HG03575 (cell line): ENCODE data around the gene APOO.
"Not testable (repeated sequence)": the region's sequence is repeated elsewhere in the genome, so short reads cannot be mapped to it uniquely, and the experiment has no call there.

Source experiments
- ATAC-seq: cut with Tn5 transposase; IDR thresholded peaks from one replicate; pipeline ENCODE4 v1.9.1; 2021; ENCODE audit not compliant: unreplicated experiment, insufficient number of reproducible peaks, low FRiP score; ENCODE audit errors: extremely low read depth

The APOO gene

DNA sequence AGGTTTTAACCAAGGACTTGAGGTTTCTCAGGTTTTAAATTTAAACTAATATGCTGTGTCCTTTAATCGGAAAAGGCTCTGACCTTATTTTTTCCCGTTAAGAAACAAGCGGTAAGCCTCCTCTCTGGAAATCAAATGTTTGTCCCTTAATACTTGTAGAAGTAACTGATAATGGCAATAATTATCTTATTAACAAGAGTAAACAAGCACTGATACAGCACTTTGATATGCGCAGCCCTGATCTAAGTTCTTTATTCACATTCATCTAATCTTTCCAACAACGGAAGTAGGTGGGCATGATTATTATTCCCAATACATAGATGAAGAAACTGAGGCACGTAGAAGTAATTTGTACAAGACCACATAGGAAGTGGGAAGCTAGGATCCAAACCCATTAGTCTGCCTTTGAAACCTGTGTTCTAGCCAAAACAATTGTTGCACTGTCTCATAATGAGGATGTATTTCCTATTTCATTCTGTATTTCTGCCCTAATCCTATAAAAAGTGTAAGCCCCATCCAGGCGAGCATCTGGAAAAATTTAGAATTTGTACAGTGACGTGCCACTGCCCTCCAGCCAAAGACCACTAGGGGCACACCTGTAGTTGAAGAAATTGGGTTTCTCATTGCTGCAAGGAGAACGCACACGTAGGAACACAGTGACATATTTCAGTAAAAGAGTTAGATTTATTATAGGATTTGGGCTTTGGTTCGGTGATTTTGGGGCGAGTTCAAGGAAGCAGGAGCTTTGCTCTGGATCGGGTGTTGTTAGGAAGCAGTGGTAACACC, 674 bp upstream of the APOO start:
- ATAC-seq: no peak

DNA sequence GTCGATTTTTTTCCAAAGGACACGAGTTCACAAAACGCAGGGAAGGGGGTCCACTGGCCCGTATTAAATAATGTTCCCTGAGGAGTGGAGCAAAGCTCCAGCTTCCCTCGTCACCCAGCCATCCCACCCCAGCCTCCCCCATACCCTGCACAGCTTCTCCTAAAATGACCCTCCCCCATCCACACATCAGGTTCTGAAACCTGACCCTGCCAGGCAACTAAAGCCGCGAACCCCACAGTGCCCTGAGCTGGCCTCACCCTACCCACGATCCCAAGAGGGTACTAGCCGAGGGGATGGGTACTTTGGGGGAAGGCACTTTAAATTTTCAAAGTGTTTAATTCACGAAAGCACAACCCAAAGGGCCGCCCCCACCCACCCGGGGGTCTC, 634 bp downstream of the APOO start:
- no peak for ATAC-seq

DNA sequence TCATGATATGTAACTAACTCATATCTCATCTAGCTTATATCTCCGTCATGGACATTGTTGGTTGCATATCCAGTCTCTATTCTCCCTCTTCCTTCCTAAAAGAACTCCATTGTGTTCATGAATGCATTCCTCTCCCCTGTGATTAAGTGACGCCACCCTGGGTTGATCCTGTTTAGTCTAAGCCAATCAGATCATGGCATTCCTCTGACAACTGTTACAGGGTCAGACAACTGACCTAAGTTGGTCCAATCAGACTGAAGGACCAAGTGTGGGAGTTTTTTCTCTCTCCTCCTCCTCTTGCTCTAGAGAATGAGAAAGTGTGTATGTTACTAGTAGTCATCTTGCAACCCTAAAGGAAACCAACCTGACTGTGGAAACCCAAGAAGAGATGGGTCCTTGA, 3.6 kb downstream of the APOO start:
- ATAC-seq: no peak

DNA sequence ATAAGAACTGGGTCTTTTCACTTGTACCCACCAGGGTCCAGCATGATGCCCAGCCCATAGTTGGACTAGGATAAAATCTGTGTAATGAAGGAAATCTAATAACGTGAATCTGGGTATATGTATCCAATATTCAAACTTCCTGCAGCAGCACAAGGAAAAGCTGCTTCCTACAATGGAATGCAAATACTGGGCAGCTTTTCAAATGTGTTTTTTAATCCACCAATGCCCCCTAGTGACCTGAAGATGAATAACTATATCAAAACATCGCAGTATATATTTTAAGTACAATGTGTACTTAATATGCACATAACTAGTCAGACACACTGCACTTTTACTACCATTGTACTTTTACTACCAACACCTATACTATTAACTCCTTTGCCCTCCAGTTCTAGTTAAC, 5.3 kb downstream of the APOO start:
- no peak for ATAC-seq

DNA sequence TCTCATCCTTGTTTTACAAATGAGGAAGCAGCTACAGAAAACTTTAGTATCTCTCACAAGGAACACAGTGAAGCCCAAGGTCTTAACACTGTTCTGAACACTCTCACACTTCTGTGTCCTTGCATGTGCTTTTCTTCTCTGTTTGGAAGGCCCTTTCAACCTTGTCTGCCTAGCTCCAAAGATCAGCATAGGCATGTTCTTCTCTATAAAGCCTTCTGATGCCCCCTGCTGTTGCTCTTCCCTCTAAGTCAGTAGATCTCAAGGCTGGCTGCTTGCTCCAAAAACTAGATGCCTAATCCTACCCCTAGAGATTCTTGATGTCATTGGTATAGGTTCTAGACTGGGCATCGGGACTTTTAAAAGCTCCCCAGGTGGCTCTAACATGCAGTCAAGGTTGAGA, 5.9 kb downstream of the APOO start:
- ATAC-seq: no peak

DNA sequence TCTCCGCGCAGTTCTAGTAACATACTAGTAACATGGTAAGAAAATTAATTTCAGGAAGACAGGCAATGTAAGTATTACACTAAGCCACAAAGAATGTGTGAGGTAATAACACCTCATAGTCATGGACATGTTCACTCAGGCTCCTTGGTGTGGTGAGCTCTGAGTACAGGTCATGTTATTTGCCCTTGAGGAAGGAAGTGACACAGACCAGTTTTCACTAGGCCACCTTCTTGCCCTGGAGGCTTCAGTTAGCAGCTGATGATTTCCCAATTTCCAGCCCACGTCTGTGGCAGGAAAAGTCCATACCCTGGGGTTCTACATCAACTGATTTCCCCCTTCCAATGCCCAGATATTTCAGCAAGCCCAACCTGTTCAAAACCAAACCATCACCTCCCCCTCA, 6.7 kb downstream of the APOO start:
- no peak for ATAC-seq

DNA sequence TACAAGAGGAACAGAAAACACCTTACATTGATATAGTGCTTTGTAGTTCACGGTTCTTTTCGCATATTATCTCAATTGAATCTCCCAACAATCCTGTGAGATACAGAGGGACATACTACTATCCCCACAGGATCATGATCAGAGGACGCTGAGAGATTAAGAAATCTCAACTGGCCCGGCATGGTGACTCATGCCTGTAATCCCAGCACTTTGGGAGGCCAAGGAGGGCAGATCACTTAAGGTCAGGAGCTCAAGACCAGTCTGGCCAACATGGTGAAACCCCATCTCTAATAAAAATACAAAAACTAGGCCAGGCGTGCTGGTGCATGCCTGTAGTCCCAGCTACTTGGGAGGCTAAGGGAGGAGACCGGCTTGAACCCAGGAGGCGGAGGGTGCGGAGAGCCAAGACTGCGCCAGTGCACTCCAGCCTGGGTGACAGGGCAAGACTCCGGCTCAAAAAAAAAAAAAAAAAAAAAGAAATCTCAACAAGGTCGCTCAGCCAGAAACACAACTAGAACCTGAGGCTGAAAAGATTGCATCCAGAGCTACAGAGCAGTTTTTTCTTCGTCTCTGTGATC, 7.4 kb downstream of the APOO start:
- ATAC-seq: no peak

DNA sequence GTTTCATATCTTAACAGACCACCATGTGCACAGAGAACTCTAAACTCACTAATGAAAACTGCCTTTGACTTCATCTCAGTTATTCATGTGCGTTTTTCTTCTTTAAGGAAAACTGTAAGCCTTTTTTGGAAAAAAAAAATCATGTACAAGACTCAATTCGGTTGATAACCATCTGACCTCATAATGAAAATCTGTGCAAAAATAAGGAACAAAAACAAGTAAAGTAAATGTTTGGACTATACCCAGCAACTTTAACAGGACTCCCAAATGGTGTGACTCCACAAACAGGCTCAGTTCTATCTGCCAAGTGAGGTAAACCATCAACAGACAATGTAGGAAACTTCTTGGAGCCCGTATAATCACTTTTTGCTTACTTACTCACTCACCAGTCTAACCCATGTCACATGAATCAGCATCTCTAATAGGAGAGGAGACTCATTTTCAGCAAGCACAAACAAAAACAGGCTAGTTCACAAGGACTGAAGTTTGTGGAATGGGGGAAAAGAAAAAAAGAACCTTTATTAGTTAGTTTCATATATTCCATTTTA, 9.3 kb downstream of the APOO start:
- ATAC-seq: no peak

DNA sequence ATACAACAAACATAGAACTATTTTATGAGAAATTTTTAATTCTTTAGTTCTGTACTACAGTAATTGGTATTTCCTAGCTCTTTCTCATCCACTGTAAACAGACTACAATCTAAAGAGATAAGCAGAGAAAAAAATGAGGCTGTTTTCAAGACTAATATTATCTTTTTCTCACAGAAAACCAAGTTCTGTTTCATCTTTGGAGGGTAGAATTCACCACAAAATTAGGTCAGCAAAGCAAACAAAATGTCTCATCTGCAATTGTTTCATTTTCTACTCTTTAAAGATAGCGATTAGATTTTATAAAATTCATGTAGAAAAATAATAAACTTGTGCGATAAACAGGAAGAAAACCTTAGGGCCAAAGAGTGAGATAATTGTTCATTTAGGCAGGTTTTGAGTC, 10.8 kb downstream of the APOO start:
- no peak for ATAC-seq

DNA sequence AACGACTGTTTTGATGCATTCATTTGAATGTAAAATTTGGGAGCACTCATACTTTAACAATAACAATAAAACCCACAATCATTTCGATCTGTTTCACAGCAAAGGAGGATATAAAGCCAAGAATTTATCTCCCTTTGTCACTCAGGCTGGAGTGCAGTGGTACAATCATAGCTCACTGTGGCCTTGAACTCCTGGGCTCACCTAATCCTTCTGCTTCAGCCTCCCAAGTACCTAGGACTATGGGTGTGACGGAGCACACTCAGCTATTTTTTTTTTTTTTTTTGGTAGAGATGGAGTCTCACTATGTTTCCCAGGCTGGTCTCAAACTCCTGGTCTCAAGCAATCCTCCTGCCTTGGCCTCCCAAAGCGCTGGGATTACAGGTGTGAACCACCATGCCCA, 11.2 kb downstream of the APOO start:
- not testable (repeated sequence) for ATAC-seq

DNA sequence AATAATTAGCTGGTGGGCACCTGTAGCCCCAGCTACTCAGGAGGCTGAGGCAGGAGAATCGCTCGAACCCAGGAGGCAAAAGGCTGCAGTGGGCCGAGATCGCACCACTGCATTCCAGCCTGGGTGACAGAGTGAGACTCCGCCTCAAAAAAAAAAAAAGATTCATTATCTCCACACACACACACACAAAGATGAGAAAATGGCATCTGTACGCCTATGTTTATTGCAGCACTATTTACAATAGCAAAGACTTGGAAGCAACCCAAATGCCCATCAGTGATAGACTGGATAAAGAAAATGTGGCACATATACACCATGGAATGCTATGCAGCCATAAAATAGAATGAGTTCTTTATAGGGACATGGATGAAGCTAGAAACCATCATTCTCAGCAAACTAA, 12.7 kb downstream of the APOO start:
- not testable (repeated sequence) for ATAC-seq

DNA sequence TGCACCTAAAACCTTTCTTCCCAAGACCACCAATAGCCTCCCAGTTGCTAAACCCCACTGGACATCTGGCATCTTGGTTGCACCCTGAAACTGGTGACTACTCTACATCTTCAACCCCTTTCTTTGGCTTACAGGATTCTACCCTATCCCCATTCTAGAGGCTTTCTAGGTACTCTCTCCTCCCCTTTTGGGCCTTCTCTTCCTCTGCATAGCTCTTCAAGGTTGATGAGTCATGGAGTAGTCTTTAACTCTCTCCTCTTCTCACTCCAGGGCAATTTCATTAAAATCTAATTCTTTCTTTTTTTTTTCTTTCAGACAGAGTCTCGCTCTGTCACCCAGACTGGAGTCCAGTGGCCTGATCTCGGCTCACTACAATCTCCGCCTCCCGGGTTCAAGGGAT, 16.8 kb downstream of the APOO start:
- ATAC-seq: no peak

DNA sequence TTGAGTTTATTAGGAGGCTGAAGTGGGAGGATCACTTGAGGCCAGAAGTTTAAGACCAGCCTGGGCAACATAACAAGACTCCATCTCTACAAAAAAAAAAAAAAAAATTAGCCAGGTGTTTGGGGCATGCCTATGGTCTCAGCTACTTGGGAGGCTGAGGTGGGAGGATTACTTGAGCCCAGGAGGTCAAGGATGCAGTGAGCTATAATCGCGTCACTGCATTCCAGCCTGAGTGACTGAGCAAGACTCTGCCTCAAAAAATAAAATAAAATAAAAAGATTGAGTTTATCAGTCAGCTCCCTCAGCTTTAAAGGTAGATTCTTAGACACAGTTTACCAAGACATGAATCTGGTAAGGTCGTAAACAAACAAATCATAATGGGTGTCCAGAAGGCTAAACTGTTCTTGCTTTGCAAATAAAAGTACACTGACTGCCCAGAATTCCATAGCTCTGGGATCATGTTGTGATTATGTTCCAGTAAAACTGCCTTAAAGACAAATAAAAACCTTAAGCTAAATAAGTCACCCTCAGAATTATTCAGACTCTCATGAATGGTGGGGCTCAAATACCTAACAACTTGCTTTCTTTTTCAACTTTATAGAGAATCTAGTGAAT, 18.7 kb downstream of the APOO start:
- ATAC-seq: no peak

DNA sequence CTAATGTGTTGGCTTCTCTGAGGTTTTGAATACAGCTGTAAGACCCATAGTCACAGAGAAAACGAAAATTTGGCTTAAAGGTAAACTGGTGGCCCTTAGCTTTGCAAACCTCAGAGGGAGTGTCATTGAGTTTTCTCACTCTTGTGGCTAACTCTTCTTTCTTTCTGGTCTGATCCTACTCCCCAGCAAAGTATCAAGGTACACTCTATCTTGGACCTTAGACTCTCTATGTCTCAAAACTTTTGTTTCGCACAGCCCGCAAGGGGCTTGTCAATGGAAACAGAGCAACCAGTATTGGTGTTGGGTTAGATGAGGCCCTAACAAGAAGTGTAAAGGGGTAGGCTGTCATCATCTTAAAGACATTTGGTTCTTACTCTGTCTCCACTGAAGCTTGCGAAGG, 19.8 kb downstream of the APOO start:
- no peak for ATAC-seq

DNA sequence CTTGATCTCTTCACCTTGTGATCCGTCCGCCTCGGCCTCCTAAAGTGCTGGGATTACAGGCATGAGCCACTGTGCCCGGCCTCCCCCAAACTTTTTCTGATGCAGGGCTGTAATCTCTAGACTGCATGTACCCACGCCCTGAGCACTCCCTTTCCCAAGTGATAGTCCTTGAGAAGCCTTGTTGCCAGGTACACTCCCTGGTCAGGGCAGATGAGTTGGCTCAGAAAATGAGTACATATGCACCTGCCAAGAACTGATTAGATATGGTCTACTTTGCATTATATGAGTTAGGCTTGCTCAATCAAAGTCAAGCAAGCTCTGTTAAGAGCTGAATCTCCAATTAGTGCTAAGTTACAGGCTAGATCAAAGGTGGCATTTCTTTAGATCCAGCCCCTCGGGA, 20.3 kb downstream of the APOO start:
- ATAC-seq: no peak

DNA sequence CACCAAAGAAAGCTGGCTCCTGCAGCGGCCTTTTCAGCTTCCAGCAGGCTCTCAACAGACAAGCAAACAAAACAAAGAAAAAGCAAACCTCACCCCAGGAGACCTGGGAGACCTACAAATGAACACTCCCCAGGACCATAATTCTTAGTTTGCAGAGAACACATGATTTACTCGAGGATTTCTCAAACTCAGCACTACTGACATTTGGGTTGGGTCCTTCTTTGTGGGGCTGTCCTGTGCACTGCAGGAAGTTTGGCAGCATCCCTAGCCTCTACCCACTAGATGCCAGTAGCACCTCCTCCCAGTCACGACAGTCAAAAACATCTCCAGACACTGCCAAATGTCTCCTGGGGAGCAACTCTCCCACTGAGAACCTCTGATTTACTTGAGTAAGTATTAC, 21.9 kb downstream of the APOO start:
- no peak for ATAC-seq

DNA sequence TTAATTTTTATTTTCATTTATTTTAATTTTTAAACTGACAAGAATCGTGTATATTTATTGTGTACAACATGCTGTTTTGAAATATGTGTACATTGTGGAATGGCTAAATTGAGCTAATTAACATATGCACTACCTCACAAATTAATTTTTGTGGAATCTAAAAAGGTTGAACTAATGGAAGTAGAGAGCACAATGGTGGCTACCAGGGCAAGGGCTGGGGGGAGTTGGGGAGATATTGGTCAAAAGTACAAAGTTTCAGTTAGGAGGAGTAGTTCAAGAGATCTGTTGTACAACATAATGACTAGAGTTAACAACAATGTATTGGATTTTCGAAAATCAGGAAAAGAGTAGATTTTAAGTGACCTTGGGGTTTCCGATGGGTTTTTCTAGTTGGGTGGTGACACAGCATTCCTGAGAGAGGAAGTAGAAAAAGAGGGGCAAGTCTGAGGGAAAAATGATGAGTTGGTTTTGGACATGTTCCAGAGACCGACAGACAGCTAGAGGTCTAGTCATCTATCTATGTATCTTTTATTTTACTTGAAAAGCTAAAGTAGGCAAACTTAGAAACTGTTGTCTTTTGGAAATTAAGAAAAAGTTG, 23.2 kb downstream of the APOO start:
- no peak for ATAC-seq

DNA sequence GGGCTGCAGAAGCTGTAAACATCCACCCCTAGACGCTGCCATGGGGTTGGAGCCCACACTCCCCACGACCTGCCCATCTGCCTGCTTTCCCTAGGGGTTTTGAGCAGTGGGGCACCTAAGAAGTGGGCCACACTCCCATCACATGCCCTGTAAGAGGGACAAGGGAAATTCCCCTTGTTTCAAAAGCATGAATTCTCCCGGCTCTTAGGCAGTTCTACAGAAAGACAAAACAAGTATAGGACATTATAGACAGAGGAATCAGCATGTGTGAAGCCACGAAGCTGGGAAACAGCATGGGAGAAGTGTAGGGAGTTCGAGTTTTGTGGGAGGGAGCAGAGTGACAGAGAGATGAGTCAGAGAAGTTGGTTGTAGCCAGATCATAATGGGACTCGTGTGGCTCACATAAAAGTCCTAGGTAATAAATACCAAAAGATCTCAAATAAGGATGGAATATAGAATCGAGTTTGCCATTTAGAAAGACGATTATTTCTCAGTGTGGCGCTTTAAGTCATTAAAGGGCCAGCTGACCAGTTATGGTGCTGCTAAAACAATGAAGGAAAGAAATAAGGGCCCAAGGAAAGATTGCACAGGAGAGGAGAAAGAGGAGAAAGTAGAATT, 23.9 kb downstream of the APOO start:
- no peak for ATAC-seq

DNA sequence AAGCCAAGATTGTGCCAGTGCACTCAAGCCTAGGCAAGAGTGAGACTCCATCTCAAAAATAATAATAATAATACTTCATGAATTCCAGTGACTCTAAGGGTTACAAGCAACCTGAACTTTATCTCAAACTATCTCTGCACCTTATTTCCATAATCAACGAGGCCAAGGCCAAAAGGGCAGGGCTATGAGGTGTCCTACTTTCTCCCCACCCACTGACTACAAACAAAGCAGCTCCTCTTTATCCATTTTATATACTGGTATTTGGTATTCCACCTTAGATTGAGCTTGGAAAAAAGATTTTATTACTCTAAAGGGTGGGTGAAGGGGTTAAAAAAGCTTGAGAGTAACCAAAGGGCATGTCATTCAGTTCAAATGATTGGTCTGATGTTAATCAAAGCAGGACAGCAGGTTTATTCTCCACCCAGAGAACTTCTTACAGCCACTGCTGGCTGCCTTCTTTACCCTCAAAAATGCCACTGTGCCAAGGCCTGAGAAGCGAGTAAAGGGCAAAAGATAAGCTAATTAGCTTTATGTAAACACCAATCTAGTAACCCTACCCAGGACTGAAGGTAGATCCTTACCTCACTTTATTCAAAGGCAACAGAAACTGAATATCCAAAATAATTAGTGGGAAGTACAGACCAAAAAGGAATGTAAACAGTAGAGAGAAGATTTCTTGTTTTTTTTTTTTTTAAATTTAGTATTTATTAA, 28.2 kb downstream of the APOO start:
- ATAC-seq: no peak
